Adrenal gland (tissue), 5 donors: ENCODE measurements around the gene ABCA13.

Experiments used
- CTCF ChIP-seq, 6 experiments: fragments of 450-650 bp in 4 of 6; fragments of 200-600 bp in 2 of 6; sonication (generic) in 1 of 6; IDR thresholded peaks; 1 replicate in 5 of 6; 2 replicates in 1 of 6; pipeline versions ENCODE4 v1.5.1 to v1.8.0; 2016 to 2021; ENCODE audit warnings: antibody characterized with exemption in 6 of 6, mild to moderate bottlenecking in 2 of 6, moderate library complexity in 1 of 6
- POLR2A ChIP-seq, 2 donors: fragments of 450-650 bp; IDR thresholded peaks; one replicate each; pipeline ENCODE4 v1.6.1; 2017; ENCODE audit warnings: antibody characterized with exemption in 2 of 2, mild to moderate bottlenecking in 2 of 2, moderate library complexity in 1 of 2
- donor health status: DM: no; HTN: no; CAD: no.

GRCh38 chr7:48427671-48428070, 256.4 kb downstream of the ABCA13 start:
- TF ChIP-seq CTCF (IDR thresholded peaks at IDR 0.05) = no peak
- TF ChIP-seq POLR2A (IDR thresholded peaks at IDR 0.05) = no peak
